Liver (tissue), 3 donors: Measurements from ENCODE around the gene HLA-DPB1.

Source experiments
- CTCF ChIP-seq: fragments of 150-350 bp; IDR thresholded peaks from 2 replicates; pipeline ENCODE4 v1.5.1; 2017; ENCODE audit warnings: improper control_type of control experiment, low read depth, low read length; ENCODE audit not compliant: missing input control
- FOXA1 ChIP-seq: IDR thresholded peaks from 2 replicates; pipeline ENCODE4 v1.6.1; 2016; ENCODE audit warnings: antibody characterized with exemption
- MAX ChIP-seq: IDR thresholded peaks from 2 replicates; pipeline ENCODE4 v1.6.1; 2016; ENCODE audit warnings: antibody characterized with exemption
- TF ChIP-seq, protein P1 (sequence below): IDR thresholded peaks from 2 replicates; pipeline ENCODE4 v1.6.1; 2016; ENCODE audit warnings: antibody characterized with exemption
- donor health status: healthy.
- donor health status: healthy.

DNA sequence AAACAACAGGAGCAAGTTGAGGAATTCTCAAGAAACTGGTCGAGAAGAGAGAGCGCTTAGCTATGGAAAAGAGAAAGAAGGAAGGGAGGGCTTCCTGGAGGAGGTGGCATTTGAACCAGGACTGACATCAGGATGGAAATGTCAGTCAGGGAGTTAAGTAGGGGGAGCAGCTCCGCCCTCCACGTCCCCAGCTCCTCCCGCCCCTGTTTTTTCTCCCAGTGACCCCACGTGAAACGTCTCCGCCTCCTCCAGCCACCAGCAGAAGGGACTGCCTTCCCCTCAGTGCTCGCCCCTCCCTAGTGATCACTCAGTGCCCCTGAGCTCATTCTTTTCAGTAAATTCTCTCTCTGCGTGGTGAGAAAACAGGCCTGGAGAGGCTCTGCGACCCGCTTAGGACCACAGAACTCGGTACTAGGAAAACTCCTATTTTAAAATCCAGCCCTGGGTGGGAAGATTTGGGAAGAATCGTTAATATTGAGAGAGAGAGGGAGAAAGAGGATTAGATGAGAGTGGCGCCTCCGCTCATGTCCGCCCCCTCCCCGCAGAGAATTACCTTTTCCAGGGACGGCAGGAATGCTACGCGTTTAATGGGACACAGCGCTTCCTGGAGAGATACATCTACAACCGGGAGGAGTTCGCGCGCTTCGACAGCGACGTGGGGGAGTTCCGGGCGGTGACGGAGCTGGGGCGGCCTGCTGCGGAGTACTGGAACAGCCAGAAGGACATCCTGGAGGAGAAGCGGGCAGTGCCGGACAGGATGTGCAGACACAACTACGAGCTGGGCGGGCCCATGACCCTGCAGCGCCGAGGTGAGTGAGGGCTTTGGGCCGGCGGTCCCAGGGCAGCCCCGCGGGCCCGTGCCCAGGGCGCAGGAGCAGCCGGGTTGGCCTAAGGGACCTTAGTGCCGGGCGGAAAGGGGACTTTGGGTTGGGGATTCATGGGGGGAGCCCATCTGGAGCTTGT, 4.6 kb downstream of the HLA-DPB1 start:
- no peak for TF ChIP-seq CTCF
- no peak for TF ChIP-seq FOXA1
- TF ChIP-seq MAX, result no peak
- TF ChIP-seq, protein P1, sequence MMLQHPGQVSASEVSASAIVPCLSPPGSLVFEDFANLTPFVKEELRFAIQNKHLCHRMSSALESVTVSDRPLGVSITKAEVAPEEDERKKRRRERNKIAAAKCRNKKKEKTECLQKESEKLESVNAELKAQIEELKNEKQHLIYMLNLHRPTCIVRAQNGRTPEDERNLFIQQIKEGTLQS, result no peak
